ENCODE results near the gene JMJD7. TPM values are rescaled to one million over a fixed set of nuclear protein-coding genes. Genes with fewer than 3 reads are reported as not detected.

The JMJD7 gene
- total and polyA plus RNA-seq, 9 of the 15 experiments (the other 6 are each of a cell fraction or from before 2014, with no cell fraction given) = 1.2 to 13.9 (median 6.1) TPM

GRCh38 chr15:41823502-41823901 lies 4.4 kb upstream of the JMJD7 start (continued):
- TF ChIP-seq CUX1 (CRISPR knock-in tag; IDR thresholded peaks at IDR 0.05) (no peak), KDM4B (IDR thresholded peaks at IDR 0.05; ENCODE audit: borderline replicate concordance in 2 of 2, low read depth in 1 of 2) (no peak)

GRCh38 chr15:41824062-41824745 lies 3.7 kb upstream of the JMJD7 start:
- Histone ChIP-seq H3K79me2 (ENCODE audit: control insufficient read depth, insufficient read depth, low read length) (peaks cover 9% of the 10 kb centered on the region; the same call in 2 of the 3 replicates), H4K20me1 (replicated peaks; ENCODE audit: control insufficient read depth, insufficient read depth, low read length) (no peaks in the 10 kb centered on the region), H3K4me1 (replicated peaks in 1 of 2; ENCODE audit: control insufficient read depth in 2 of 2, insufficient read depth in 2 of 2, low read length in 2 of 2) (peaks cover 6 to 11% of the 10 kb centered on the region in 2 experiments; a peak in 2 of 5 replicates), H3K4me2 (ENCODE audit: insufficient read depth, low read length) (no peak overlapping the region), H3K27ac (ENCODE audit: extremely low read depth, low read depth, low read length) (no peak overlapping the region), H3K9me3 (replicated peaks; ENCODE audit: control insufficient read depth, insufficient read depth, low read depth, low read length) (no peaks in the 10 kb centered on the region), H3K4me3 (no peak overlapping the region), H3K36me3 (ENCODE audit: control insufficient read depth, insufficient read depth, low read length) (peaks cover 4% of the 10 kb centered on the region; the same call in 1 of the 3 replicates), H3K9ac (ENCODE audit: insufficient read depth in 1 of 2, low read depth in 2 of 2, low read length in 2 of 2) (no peak overlapping the region), H3K9me1 (ENCODE audit: control insufficient read depth, insufficient read depth, low read length) (no peaks in the 10 kb centered on the region), H2AFZ (ENCODE audit: low read depth, low read length) (no peak overlapping the region), H3K27me3 (ENCODE audit: control insufficient read depth in 2 of 2, insufficient read depth in 2 of 2, low read length in 2 of 2) (no peaks in the 10 kb centered on the region)
- CTCF ChIA-PET (ENCODE audit: low intra/inter-chr PET ratio) = no interaction called here
- WGBS (ENCODE audit: insufficient coverage, low coverage, missing lambda C conversion rate) = 76% methylated on average over 19 of the region's 19 CpGs
- ATAC-seq (no peak), DNase-seq (ENCODE audit: extremely low read depth in 1 of 4, low spot score in 3 of 4) (no peak), FAIRE-seq (no peak)
- in situ Hi-C loops (cut with MboI) (loop anchor here (25.0 kb wide), 1 partner anchor 362 kb away; no protein-coding TSS in a partner anchor), intact Hi-C loops (cut with micrococcal nuclease) (no loop called here)
- no TSS peak for BruUV-seq (replicated peaks)
- POLR2A ChIA-PET = no interaction called here
- TF ChIP-seq MTF1 (CRISPR knock-in tag; IDR thresholded peaks at IDR 0.05; ENCODE audit: borderline replicate concordance) = no peak
- no peak for TF ChIP-seq PPARD (CRISPR knock-in tag; IDR thresholded peaks at IDR 0.05)
- TF ChIP-seq RCOR1 (IDR thresholded peaks at IDR 0.05; ENCODE audit: borderline replicate concordance in 1 of 2, low read depth in 2 of 2, low read length in 2 of 2) = no peak
- no peak for TF ChIP-seq TCF7 (IDR thresholded peaks at IDR 0.05; ENCODE audit: borderline replicate concordance)
- TF ChIP-seq FOXK1 (CRISPR knock-in tag; IDR thresholded peaks at IDR 0.05; ENCODE audit: borderline replicate concordance) = no peak
- TF ChIP-seq CUX1 (CRISPR knock-in tag; IDR thresholded peaks at IDR 0.05) = no peak
